Activated CD8-positive, alpha-beta memory T cell treated with anti-CD3 and anti-CD28 coated beads, Interleukin-2, amount 50 U/mL, for 24 hours (primary cell): ENCODE results near the gene LDLR.
A peak's percentile ranks its signal among the peaks of the same experiment; 100 is the strongest.
"Not testable (repeated sequence)": the region's sequence is repeated elsewhere in the genome, so short reads cannot be mapped to it uniquely, and the experiment has no call there.

Source experiments
- DNase-seq: peaks from one replicate; pipeline ENCODE4 v3.0.0-alpha.2; 2020; ENCODE audit errors: extremely low read depth

Gene LDLR

DNA sequence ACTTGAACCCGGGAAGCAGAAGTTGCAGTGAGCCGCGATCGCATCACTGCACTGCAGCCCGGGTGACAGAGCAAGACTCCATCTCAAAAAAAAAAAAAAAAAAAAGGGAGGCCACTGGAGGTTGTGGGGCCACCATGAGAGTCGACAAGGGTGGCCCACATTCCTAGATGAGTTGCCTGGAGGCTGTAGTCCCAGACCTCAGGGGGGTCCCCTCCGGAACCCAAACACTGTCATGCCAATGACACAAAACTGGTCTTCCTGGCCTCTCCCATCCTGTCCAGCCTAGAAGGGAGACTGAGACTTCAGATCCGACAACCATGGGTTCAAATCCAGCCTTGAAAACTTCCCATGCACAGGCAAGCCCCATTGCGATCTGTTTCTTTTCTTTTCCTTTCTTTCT is 51.6 kb downstream of the LDLR start:
- no peak for DNase-seq

DNA sequence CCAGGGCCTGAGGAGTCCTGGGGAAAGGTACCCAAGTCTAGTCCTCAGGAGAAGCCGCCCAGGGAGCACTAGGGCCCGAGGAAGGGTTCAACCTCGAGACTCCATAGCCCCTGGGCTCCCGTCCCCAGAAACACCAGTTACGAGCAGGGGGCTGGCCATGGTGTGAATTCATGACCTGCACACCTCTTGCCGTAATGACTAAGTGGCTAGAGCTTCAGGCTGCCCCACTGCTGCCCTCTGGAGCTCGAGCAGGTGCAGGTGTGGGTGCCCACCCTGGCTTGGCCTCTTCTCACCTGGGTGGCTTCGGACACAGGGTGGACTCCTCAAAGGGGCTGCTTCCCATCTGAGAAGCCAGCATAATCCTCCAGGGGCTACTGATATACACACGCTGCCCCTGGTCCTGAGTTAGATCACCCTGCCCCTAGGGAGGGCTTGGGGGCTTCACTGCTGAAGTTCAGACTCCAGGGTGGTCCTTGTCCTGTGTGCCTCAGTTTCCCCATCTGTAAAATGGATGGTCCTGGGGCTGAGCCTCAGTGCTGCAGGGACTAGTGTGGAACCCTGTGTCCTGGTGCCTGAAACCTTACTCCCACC is 52.8 kb downstream of the LDLR start:
- DNase-seq: no peak

DNA sequence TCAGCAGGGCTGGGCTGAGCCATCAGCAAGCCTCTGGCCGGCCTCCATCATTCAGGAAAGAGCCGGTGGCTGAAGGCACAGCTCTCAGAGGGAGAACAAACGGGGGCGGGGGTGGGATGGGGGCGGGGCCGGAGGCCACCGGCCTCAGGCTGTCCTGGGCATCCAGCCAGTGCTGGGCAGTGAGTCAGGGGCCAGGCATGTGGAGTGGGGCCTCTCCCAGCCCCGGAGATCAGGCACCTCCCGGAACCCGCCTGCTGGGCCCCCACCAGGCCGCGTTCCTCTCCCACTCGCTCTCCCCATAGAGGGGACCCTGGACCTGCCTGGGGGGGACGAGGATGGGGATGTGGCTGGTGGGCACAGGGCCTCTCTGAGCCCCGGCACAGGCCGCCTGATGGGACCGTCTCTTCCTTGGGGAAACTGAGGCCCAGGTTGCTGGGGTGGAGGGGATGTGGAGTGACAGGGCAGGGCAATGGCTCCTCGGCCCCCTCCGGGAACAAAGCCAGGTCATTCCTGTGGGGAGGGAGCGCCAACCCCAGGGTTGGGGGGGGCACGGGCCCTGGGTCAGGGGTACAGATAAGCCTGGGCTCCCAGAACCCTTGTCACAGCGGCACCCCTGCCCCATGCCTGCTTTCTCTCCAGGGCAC is 53.4 kb downstream of the LDLR start:
- no peak for DNase-seq

DNA sequence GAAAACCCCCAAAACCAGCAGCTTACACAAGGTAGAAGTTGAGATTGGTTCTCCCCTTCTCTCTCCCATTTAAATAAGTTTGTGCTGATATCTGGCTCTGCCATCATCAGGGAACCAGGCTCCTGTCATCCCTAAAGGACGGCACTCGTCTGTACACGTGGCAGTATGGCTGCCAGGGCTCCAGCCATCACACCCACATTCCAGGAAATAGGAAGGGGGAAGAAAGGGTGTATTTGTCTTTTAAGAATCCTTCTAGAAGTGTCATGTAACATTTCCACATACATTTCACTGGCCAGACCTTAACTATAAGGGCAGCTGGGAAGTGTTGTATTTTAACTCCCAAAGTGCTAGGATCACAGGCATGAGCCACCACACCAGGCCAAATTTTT is 56.3 kb downstream of the LDLR start:
- DNase-seq: no peak

GRCh38 chr19:11148001-11148400 is 58.7 kb downstream of the LDLR start:
- DNase-seq: no peak

DNA sequence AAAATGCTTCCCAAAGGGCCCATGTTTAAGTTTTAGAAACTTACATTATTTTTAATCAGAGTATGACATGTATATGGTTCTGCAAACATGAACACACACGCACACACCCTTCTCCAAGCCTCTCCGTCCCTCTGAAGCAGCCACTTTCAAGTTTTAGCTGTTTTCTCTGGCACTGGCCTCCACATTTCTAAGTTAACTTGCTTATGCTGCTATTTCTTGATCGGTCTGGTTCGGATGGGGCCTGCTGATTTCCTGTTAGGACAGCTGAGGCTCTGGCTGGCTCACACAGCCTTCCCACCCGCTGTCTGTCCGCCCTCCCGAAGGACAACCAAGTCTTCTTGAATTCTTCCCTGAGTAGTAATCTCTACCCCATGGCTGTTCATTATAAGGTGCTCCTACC is 61.9 kb downstream of the LDLR start:
- no peak for DNase-seq

DNA sequence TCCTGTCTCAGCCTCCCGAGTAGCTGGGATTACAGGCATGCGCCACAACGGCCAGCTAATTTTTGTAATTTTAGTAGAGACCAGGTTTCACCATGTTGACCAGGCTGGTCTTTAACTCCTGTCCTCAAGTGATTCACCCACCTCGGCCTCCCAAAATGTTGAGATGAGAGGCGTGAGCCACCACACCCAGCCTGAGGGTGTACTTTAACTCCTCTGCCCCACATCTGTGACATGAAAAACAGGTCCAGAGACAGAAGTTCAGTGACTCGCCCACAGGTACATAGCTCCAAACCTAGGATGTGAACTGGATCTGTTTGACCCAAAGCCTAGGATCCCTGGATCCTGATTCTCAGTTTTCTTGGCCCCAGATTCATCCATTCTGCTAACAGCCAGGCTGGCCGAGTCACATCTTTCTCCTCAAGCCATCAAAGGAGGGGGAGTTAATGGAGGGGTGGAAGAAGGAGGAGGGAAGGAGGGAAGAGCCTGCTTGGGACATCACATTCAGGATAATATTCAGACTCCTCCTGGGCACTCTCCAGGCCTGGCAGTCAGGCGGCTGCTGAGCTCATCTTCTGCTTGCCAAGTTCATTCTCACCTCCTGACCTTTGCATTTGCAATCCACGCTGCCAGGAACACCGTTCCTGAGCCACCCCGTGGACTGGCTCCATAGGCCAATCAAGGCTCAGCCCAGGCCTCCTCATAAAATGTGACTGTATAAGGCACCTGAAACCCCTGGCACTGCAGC is 63.2 kb downstream of the LDLR start:
- no peak for DNase-seq

GRCh38 chr19:11154683-11155047 is 65.4 kb downstream of the LDLR start:
- DNase-seq: no peak

DNA sequence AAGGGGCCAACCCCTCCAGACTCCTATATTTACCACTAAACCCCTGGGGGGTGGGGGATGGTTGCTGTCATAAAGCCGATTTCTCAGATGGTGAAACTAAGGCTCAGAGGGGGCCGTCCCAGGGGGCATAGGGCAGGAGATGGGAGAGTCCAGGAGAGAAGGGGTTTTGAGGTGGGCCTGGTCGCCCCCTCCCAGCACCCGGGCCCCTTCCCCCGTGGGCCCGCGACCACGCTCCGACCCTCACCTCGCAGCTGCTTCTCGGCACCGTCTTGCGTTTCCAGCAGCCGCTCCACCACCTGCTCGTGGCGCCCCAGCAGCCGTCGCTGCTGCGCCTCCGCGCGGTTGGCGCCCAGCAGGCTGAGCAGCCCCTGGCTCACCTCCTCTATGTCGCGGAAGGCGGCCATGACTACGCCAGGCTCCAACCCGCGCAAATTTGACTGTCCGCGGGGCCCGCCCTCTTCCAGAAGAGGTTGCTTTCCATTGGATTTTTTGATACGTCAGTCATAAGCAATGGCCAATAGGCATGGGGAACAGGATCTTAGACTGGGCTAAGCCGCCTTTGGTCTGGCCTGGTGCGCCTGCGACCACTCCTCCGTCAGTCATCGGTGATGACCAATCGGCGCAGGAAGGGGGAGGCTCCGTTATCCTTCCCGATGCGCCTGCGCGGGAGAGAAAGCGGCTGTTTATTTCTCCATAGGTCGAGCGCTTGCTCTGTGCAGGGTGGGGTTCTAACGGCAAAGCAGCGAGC is 66.3 kb downstream of the LDLR start, which contains the start of gene SPC24:
SPC24 (minus strand) TSS at position 410 of the 748 bp plus-strand sequence; CDS start at position 404, 6 bp downstream.
- DNase-seq: peak; percentile 71

DNA sequence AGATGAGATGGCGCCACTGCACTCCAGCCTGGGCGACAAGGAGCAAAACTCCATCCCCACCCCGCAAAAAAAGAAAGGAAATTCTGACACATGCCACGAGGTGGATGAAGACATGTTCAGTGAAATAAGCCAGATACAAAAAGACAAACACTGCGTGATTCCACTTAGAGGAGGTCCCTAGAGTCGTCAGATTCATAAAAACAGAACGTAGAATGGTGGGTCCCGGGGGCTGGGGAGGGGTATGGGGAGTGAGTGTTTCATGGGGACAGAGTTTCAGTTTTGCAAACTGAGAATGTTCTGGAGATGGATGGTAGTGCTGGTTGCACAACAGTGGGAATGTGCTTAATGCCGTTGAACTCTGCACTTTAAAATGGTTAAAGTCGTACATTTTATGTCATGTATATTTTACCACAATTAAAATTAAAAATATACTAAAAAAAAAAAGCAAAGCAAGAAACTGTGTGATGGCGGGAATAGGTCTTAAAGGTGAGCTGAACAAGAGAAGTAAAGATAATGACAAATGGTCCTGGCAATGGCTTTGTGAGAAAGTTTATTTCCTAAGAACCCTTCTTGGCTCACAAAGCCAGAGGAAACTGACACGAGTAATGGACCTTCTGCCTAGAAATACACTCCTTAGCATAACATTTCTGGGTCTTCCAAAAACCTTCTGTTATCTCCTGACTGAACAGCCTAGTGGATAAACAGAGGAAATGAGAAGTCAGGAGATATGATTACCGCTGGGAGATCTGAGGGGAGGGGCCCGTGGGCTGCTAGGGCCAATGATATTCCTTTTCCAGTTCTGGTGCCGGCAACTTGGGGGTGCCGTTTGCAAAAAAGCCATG is 70.6 kb downstream of the LDLR start:
- no peak for DNase-seq

GRCh38 chr19:11160440-11160768 is 71.1 kb downstream of the LDLR start:
- not testable (repeated sequence) for DNase-seq

- DNase-seq: no peak
These were observed 75.0 kb downstream of the LDLR start for GRCh38 chr19:11164296-11164695.

DNA sequence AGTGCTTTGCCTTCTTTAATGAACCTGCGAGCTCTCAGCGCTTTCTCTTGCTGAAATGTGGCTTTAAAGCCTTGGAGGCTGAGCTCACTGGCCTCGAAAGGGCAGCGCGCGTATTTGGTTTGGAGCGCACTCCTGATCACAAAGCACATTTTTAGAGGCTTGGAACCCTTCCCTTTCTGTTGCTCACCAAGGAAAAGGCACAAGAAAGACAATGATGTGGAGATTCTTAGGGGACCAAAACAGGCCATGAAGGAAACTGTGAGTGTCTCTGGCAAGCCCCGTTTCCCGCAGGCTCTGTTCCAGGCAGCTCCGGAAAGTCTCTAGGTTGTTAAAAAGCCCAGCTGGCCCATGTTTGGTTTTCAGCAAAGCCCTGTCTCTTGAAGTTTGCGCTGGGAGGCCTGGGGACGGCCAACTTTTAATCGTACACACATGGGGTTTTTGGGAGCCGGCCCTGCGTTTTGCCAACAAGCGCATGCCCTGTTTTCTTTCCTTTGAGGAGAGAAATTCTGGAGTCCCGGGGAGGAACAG is 75.7 kb downstream of the LDLR start:
- no peak for DNase-seq

- no peak for DNase-seq
These were observed 76.3 kb downstream of the LDLR start for GRCh38 chr19:11165486-11166030.

GRCh38 chr19:11166281-11167142 is 77.2 kb downstream of the LDLR start:
- no peak for DNase-seq

- DNase-seq: no peak
These were observed 79.3 kb downstream of the LDLR start for GRCh38 chr19:11168568-11168967.

DNA sequence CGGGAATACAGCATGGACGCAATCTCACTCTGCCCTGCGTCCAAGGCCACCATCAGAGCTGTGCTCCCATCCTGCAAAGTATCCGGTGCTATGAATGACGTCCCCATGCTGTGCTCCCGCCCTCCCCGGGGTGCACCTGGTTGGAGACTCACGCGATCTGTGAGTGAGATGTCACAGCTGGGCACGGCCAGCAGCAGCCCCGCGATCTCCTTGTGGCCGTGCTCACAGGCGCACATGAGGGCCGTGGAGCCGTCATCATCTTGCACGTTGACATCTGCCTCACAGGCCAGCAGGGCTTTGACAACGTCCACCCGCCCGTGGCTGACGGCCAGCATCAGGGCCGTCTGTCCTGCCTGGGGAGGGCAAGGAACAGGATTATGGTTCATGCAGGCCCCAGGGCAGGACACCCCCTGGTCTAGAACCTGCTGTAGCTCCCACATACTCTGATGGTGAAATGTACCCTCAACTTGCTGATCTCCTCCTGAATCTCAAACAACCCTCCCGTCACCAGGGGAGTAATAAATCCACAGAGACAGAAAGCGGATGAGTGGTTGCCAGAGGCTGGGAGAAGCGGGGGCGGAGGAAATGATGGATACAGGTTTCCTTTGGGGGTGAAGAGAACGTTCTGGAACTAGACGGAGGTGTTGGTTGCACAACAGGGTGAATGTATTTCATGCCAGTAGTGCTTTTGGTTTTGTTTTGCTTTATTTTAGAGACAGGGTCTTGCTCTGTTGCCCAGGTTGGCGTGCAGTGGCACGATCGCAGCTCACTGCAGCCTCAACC is 80.8 kb downstream of the LDLR start:
- no peak for DNase-seq

GRCh38 chr19:11171144-11171543 is 81.9 kb downstream of the LDLR start:
- DNase-seq: no peak

GRCh38 chr19:11172576-11172975 is 83.3 kb downstream of the LDLR start:
- no peak for DNase-seq
